GM21576 (cell line): ENCODE data around the gene TMED7.
"Not testable (repeated sequence)": the region's sequence is repeated elsewhere in the genome, so short reads cannot be mapped to it uniquely, and the experiment has no call there.

Experiments used
- ATAC-seq: cut with Tn5 transposase; IDR thresholded peaks from one replicate; pipeline ENCODE4 v1.9.1; 2021; ENCODE audit warnings: mild to moderate bottlenecking, moderate library complexity; ENCODE audit not compliant: unreplicated experiment

TMED7 gene

GRCh38 chr5:115625579-115626444 lies at the start of gene TMED7:
TMED7 (minus strand) TSS chr5:115626036; CDS start chr5:115625792, 244 bp downstream.
- peak; percentile 89 for ATAC-seq

DNA sequence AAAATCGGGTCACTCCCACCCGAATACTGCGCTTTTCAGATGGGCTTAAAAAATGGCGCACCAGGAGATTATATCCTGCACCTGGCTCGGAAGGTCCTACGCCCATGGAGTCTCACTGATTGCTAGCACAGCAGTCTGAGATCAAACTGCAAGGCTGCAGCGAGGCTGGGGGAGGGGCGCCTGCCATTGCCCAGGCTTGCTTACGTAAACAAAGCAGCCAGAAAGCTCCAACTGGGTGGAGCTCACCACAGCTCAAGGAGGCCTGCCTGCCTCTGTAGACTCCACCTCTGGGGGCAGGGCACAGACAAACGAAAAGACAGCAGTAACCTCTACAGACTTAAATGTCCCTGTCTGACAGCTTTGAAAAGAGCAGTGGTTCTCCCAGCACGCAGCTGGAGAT lies 48.9 kb upstream of the TMED7 start:
- not testable (repeated sequence) for ATAC-seq

DNA sequence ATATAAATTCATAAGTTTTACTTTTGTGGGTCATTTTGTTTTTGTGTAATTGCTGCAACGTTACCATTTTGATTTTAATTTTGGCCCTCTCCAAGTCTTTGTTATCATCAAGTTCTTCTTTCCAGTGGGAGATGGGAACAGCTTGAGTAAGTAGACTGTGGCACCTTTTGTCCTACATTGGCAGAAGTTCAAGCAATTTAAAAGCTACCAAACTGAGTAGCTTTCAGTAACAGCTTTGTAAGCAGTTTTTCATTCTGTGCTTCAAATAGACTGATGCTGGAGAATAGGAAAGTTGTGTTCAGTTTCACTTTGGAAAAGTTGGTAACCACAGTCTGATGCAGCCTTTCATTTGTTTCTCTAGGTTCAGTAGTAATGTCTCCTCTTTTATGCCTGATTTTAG lies 47.8 kb upstream of the TMED7 start:
- no peak for ATAC-seq

DNA sequence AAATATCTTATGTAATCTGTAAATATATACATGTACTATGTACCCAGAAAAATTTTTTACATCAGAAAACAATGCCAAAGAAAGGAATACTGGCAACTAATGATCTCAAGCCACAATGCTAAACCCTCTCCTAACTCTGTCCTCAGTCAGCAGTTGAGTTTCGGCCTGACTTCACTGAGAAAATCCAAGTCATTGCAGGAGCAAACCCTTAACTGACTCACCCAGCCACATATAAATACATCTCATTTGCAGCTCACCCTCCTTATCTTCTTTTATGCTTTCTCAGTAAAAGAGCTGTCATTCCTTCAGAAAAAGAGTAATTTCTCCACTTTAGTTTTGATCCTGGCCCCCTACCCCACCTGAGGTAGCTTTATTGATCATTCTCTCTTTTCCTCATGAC lies 46.1 kb upstream of the TMED7 start:
- no peak for ATAC-seq

GRCh38 chr5:115666023-115666422 lies 40.2 kb upstream of the TMED7 start:
- no peak for ATAC-seq

DNA sequence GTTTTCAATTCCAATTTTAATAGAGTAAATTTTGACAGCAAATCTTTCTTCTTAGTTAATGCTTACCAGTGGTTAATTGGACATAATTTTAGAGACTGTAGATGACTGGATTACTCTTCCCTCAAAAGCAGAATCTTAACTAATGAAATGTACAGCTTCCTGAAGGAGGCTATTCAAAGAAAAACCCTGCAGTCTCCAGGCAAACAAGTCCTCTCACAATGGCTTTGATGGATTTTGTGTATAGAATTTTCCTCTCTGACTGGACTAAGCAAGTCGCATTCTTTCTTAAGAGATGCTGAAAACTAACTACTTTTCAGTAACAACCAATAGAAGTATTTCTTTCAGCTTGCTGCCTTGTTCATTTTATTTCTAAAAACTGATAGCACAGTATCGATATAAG lies 35.7 kb upstream of the TMED7 start:
- ATAC-seq, result no peak

DNA sequence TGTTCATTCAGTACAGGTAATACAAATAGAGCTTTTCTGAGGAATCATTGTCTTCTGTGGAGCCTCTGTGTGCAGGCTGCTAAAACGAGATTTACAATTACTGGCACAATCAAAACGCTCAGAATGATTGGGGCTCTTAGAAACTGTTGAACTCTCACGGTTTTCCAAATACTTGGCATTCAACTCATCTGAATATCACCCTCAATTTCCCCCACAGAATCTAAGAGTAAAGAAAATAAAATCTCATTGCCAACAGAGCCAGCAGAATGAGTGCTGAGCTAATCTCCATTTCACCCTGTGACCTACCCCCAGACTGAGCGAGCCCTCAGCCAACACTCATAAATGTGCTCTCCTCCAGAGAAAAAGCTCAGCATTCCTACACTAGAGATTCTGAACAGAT lies 35.3 kb upstream of the TMED7 start:
- ATAC-seq, result no peak

DNA sequence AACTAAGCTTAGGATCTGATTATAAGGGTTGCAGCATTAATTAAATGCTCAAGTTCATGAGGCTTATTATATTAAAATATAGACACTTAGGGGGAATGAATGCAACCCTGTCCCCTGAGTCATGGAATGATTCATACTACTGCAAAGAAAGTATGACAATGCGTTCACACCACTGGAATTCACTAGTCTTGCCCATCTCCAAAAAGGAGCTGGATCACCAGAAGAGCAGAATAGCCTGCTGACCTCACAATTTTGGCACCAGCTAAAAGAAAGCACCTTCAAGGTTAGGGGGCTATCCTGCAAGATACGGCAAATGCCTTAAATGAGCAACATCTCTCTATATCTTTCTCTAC lies 32.0 kb upstream of the TMED7 start:
- no peak for ATAC-seq

- no peak for ATAC-seq
Observed at GRCh38 chr5:115657125-115657880, 31.5 kb upstream of the TMED7 start.

- no peak for ATAC-seq
Observed at GRCh38 chr5:115656404-115656803, 30.6 kb upstream of the TMED7 start.

DNA sequence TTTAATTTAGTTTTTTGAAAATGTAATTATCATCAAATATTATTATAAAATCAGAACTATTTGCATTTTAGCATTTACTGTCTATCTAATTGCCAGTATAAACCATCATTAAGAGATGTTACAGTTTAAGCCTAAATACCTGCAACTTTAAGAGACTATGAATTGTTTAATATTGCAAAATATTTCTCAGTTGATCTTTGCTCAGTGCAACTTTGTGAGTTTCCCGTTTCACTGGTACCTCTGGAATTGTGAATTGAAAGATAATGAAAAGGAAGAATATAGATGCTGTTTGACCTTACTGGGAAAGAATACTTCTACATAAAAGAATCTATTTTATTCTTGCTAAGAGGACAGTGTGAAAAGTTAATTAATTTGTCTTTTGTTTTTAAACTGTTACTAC lies 30.2 kb upstream of the TMED7 start:
- ATAC-seq, result no peak

GRCh38 chr5:115649541-115649940 lies 23.7 kb upstream of the TMED7 start:
- no peak for ATAC-seq

DNA sequence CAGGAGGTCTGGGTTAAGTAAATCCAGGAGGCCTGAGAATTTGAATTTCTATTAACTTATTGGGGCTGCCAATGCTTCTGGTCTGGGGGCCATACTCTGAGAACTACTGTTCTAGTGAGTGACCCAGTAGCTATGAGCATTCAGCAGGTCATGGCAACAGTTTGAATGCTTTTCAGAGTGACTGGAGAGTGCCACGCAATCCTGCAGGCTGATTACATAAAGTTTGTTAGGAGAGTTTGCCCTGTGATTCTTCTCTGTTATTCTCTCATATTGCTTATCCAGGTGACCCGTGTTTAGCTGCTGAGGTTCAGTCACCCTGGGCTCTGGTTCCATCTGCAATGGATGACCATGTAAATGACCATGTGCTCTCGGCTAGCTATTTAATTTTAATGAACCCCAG lies 22.2 kb upstream of the TMED7 start:
- ATAC-seq, result no peak

DNA sequence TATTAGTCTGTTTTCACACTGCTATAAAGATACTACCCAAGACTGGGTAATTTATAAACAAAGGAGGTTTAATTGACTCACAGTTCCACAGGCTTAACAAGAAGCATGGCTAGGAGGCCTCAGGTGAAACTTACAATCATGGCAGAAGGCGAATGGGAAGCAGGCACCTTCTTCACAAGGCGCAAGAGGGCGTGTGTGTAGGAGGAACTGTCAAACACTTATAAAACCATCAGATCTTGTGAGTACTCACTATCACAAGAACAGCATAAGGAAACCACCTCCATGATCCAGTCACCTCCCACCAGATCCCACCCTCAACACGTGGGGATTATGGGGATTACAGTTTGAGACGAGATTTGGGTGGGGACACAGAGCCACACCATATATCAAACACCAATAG lies 19.6 kb upstream of the TMED7 start:
- ATAC-seq, result not testable (repeated sequence)

- ATAC-seq, result no peak
Observed at GRCh38 chr5:115644046-115644445, 18.2 kb upstream of the TMED7 start.

DNA sequence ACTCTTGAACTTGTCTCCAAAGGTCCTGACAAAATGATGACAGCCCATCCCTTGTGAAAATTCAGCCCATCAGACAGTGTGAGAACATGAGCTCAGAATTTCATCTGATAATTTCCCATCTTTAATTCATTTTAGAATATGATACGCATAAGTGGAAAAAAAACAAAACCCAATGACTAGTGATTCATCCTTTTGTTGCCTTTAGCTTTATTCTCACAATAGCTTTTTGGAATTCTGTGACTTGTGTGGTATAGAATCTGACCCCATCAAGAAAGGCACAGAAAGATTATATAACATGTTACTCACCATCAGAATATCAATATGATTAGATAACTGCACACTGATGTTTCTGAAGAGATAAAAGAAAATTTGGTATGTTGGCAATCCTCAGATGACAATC lies 16.1 kb upstream of the TMED7 start:
- ATAC-seq, result no peak

DNA sequence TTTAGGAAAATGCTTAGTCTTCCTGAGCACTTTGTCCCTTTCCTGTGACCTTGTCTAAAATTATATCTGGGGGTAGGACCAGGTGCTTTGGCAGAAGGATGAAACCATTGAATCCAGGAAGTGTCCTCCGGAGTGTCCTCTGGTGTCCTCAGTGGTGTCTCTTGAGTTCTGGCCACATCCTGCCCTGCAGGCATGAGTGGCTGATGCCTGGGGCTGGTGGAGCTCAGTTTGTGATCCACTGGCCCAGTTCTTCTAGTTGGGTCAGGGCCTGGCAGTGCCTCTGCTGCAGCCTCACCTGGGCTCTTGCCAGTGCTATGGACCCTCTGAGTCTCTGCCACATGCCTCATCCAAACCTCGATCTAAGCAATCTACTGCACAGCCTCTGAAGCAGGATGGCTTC lies 14.4 kb upstream of the TMED7 start:
- no peak for ATAC-seq

DNA sequence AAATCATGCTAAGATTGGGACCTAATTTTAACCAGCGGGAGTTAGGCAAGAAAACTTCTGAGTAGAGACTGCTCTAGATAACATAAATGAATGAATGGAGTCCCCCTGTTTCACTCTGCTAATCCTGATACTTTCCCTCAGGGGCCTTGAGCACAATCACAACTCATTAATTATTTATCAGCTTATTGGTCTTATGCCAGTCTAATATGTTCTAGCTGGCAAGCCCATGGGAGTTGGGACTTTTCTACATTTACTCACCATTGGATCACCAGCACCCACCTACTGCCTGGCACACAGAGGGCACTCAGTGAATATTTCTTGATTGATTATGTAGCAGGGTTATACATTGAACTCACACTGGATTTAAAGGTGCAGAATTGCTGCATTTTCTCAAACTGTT lies 13.5 kb upstream of the TMED7 start:
- no peak for ATAC-seq

GRCh38 chr5:115637507-115637906 lies 11.7 kb upstream of the TMED7 start:
- no peak for ATAC-seq

DNA sequence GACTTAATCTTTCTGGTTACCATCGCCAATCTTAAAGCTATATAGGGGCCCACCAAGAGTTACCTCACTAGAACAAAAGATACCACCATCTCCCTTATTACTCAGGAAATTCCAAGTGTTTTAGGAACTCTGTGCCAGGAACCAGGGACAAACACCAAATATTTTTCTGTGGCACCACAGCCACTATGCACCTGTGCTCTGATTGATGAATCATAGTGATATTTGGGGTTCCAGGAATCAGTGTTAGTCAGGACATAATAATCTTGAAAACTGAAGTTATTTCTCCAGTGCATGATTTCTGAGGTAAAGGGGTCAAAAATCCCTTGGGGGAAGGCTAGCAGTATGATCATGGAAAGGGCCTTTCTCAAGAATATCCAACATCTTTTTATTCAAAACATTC lies 10.2 kb upstream of the TMED7 start:
- ATAC-seq, result no peak

GRCh38 chr5:115634343-115635132 lies 8.7 kb upstream of the TMED7 start:
- peak; percentile 64 for ATAC-seq

- no peak for ATAC-seq
Observed at GRCh38 chr5:115629903-115630302, 4.1 kb upstream of the TMED7 start.
